Suppressor macrophage (primary cell): ENCODE results near the gene SLC22A12.
"Not testable (repeated sequence)": the region's sequence is repeated elsewhere in the genome, so short reads cannot be mapped to it uniquely, and the experiment has no call there.

Experiments used
- DNase-seq, 4 experiments: peaks; one replicate each; pipeline ENCODE4 v3.0.0-alpha.2; 2020 to 2022
- total RNA-seq, 17 experiments: gene quantifications; one replicate each; lab custom pipeline; 2026; ENCODE audit warnings: mixed read lengths in 6 of 17, inconsistent platforms in 3 of 17; lab: John Stamatoyannopoulos, UW

The SLC22A12 gene
- total RNA-seq: 0 to 2.4 (median 0) reads per million in 17 experiments

DNA sequence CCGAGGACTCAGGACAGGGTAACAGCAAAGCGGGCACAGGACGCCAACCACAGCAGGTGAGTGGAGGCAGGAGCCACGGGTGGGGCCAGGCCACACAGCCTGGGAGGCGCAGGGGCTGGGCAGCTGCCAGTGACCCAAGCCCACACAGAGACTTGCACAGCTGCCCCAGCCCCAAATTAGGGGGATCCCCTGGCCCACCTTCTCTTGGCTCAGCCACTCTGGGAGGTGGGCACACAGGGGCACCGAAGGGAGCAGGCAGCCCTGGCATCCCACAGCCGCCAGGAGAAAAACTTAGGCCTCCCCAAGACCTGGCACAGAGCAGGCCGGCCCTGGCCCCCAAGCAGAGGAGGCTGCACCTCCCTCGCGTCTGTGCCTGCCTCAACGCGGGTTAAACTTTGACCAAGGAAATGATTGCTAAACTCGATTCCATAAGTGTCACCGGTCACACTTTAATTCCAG, at the start of gene SLC22A12:
TSS of gene SLC22A12 (plus strand) at position 458 of the 459 bp plus-strand sequence. CDS start 337 bp downstream, outside the sequence.
- DNase-seq: no peak

DNA sequence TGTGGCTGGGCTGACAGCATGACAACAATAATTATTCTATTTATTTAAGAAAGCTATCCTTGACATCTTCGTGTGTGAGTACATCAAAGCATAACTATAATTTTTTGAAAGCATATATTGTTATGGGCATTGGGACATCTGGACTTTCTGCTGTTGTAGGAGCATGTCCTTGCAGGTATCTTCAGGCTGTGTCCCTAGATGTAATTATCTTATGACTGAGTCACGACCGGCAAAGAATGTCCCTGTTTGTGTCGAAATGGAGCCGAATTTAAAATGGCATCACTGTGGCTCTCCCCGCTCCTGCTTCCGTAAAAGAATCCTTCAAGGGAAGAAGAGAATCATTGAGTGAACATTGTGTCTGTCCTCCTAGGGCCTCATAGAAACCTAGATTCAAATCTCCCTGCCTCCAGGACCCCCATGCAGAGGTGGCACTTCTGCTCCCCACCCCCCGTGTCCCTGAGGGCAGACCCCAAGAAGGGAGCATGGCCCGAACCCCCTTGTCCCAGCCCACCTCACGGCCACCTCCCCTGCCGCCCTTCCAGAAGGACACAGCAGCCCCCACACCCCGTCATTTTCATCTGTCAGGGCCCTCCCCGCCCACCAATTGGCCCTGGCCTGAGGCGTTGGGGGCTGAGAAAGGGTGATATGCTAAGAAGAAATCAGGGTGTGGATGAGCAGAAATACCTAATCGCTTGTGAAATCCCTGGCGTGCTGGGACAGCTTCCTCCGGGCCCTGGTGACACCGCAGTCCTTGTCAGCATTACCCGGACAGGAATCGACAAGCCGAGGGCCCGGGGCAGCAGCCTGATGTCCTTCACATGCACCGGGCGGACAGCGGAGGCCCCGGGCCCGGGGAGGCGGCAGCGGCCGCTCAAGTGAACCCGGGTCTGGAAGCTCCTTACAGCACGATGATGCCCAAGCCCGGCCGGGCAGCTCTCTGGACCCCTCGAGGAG, 48.6 kb upstream of the SLC22A12 start:
- DNase-seq: no peak

DNA sequence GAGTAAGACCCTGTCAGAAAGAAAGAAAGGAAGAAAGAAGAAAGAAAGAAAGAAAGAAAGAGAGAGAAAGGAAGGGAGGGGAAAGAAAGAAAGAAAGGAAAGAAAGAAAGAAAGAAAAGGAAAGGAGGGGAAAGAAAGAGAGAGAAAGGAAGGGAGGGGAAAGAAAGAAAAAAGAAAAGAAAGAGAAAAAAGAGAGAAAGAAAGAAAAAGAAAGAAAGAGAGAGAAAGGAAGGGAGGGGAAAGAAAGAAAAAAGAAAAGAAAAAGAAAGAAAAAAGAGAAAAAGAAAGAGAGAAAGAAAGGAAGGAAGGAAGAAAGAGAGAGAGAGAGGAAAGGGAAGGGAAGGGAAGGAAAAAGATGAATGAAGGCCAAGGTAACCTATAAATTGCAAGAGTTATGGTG, 47.2 kb upstream of the SLC22A12 start:
- DNase-seq: no peak

DNA sequence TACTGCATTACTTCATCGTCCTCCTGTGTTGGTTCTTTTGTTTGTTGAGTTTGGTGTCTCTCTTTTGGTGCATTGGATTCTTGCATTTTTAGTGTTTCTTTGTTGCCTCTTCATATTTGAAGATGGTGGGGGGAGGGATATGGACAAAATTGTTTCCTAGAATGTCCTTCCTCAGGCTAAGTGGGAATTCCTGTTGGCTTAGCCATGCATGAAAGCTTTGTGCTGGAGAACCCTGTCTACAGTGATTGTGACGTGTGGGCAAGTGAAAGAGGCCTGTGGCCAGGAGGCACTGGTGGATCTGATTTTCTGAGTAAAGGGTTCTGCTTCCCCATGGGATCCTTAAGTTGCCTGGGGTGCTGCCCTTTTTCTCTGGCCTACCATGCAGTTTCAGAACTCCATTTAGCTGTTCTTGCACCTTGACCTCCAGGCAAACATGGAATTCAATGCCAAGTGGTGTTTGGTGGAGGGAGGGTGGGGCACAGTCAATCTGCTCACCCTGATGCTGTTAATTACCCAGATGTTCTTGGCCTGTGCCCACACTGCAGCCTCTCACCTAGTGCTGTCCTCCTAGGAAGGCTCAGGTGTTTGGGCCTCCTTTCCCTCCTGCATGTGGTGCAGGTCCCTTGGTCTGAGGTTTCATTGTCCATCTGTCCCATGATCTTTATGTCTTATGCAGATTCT, 46.3 kb upstream of the SLC22A12 start:
- DNase-seq: no peak

DNA sequence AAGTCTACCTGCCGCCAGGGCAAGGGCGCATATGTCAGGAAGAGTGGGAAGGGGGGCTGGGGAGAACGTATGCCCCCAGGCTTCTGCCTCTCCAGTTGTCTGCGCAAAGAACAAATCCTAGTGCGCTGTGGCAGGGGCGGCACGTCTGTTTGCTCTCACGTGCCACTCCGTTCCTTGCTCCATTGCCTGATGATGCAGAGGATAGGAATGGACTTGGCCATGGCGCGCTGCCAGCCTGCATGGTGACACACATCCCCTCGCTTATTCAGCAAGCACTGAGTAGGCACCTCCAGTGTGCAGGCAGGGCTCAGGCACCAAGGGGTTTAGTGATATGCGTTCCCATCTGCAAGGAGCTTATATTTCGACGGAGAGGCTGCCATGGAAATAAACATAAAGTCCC, 45.4 kb upstream of the SLC22A12 start:
- DNase-seq: no peak

DNA sequence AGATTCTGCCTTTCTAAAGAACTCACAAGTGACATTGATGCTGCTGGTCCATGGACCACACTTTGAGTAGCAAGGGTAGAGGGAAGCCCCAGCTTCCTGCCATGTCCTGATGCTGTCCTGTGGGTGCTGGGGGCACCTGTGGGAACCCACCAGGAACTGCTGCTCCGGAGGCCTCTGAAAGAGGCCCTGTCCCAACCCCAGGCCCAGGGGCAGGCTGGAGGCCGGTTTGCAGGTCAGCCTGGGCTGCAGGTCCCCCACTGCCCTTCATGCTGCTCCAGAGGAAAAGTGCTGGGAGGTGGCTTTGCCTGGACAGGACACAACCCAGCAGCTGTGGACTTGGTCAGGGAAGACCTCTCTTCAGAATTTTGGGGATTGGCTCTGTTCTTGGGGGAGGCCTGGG, 44.8 kb upstream of the SLC22A12 start:
- no peak for DNase-seq

DNA sequence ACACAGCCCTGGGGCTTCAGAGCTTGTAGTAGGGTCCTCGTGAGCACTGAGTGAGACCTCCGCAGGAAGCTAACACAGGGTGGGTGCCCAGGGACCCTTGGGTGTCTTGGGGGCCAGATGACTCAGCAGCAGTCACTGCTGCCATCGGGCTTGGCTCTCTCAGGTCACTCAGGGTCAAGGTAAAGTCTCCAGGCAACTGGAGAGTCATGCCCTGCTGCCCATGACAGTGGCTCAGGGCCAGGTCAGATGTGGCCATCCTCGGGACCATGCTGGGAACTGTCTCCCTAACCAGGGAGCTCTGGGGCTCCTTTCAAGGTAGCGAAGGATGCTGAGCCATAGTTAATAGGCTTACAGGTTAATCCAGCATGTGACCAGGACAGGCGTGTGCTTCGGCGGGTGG, 44.4 kb upstream of the SLC22A12 start:
- no peak for DNase-seq

DNA sequence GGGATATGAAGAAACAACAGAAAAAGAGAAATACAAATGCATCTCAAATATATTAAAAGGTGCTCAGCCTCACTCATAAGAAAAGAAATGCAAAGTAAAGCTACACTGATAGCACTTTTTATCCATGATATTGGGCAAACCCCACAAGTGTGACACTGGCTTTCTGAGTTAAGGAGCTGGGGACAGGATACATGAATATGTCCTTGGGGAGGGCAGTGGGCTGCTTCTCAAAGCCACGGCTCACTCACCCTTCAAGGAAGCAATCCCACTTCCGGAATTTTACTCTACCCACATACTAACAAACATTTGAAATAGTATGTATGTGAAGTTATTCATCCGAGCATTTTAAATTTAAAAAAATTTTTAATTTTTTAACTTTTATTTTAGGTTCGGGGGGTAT, 41.1 kb upstream of the SLC22A12 start:
- no peak for DNase-seq

DNA sequence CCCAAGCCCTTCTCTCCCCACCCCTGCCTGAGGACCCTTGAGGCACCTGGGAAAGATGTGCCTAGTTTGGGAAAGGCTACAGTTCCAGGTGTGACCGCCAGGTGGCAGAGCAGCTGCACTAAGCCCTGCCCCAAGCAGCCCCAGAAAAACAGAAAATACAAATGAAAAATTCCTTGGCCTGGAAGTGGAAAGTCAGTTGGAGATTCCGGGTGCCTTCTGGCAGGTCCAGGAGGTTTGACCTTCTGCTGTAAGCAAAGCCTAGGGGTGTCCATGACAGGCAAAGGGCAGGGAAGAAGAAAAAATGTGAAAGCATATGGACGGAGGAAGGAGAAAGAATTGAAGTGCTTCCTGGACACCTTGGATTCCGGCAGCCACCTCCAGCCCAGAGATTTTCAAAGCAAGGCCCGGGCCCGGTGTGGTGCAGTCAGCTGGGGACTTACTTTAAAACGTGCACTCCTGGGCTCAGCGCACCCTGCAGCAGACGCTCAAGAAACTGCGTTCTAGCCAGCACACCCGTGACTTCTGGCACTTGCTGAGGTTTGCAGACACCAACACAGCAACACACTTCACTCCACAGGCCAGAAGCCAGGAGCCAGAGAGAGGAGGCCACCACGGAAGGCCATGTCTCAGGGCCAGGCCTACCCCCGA, 37.3 kb upstream of the SLC22A12 start:
- DNase-seq: peak; percentile 53 to 83 (median 70)

DNA sequence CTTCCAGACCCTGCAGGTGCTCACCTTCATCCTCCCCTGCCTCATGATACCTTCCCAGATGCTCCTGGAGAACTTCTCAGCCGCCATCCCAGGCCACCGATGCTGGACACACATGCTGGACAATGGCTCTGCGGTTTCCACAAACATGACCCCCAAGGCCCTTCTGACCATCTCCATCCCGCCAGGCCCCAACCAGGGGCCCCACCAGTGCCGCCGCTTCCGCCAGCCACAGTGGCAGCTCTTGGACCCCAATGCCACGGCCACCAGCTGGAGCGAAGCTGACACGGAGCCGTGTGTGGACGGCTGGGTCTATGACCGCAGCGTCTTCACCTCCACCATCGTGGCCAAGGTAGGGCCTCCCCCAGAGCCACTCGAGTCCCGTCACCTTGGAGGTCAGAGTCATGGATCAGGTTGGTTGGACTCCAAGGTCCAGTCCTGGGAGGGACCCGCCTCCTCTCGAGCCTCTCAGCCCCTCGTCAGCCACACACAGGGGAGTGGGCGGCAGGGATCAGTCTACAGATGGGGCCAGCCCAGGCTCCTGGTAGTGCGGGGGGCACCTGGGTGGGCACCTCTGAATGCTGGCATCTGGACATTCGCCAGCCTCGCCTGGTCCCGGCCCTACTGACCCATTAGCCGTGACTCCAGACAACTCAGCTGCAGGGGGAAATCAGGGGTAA, 34.8 kb upstream of the SLC22A12 start:
- DNase-seq: no peak

DNA sequence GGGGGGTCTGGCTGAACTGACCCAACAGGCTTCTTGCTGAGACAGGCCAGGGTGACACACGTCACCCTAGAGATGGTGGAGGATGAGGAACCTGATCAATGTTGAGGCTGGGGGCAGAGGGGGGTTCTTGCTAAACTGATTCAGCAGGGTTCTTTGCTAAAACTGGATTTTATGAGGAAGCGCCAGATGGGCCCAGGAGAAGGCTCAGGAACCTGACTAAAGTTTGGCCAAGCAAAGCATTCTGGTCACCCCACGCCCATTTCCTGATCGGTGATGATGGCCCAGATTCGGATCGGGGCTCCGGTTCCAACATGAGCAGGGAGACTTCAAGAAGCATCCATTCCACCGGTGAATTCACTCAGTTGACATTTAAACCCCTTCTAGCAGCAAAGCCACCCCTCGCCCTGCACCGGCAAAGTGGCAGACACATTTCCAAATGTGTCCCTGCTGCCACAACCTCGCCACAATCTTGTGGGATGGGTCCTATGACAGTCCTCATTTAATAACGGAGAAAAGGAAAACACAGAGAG, 34.2 kb upstream of the SLC22A12 start:
- DNase-seq: no peak

DNA sequence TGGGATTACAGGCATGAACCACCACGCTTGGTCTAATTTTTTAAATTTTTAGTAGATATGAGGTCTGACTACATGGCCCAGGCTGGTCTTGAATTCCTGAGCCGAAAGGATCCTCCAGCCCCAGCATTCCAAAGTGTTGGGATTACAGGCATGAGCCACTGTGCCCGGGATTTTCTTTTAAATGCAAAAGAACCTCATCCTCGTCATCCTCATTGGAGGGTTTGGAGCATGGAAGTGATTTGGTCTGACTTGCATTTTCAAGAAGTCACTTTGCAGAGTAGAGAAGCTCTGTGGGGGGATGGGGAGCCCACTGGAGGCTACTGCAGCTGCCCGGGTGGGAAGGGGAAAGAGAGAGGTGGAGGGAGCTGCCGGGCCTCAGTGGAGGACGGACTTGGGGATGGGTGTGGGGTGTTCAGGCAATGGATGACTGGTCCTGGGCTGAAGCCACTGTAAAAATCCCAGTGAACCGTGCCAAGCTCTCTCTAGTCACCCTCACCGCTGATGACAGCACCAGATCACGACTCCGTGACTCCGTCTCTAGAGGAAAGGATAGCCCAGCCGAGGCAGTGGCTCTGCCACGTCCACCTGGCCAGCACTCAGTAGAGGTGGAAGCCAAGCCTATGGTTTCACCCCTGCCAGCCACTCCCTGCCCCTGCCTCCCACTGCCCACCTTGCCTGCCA, 32.8 kb upstream of the SLC22A12 start:
- no peak for DNase-seq

DNA sequence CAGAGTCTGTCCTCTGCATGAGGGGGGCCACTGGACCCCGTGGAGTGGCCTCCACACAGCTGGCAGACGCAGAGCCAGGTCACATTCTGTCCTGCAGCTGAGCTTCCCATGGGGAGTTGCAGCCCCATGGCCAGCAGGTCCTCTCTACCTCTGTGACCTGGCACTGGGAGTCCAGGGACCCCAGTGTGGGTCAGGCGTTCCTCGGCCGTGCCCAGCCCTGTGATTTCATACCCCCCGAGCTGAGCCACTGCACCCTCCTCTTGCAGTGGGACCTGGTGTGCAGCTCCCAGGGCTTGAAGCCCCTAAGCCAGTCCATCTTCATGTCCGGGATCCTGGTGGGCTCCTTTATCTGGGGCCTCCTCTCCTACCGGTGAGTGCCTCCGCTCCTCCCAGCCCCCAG, 32.2 kb upstream of the SLC22A12 start:
- DNase-seq: no peak

DNA sequence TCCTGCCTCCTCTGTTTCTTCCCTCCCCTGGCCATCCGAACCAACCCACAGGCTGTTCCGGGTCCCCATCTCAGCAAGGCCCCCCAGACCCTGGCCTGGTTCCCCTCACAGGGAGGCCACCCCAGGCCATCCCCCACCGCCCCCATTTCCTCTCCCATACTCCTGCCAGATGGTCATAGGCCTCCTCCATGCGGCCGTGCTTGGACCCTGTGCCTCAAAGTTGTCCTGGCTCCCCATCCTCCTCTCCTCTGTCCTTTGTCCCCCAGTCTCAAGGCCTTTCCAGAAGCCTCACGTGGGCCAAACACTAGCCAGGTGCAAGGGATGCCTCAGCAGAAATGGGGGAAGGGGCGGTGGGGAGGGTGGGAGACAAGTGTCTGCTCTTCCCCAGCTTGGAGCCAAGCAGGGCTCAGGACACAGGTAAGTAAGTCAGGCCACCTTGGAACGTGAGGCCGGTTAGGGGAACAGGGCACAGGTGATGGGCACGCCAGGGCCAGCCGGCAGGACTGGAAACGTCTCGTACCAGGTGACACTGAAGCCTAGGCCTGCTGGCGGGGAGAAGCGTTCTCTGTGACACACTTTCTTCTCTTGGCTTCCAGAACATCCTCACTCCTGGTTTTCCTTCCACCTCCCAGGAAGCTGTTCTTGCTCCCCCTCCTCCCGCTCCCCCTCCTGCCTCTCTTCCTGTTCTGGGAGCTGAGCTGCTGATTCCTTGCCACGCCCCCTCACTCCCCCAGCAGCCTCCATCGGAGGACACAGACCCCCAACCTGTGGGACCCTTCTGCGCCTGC, 31.5 kb upstream of the SLC22A12 start:
- no peak for DNase-seq

DNA sequence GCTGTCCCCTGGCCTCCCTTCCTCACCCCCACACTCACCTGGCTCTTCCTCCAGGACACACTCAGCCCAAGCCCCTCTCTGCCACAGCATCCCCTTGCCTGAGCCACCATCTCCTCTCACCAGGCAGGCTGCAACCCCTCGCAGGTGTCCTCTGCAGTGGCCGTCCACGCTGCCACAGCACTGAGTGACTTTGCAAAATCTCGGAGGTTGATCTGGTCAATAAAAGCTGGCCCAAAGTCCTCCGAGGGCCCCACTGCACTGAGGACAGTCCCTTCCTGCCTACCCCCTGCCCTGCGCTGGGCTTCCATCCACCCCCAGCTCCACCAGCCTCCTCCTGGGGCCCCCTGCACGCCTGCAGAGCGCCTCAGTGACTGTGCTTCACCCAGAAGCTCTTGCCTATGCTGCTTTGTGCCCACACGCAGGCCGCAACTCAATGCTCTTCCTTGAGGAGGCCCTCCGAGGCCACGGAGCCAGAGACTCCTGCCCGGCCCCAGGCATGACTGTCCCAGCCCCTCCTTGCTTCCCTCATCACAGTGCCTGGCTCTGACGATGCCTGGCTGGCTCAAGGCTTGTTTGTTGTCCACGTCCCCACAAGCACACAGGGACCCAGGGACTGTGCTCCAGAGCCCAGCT, 30.8 kb upstream of the SLC22A12 start:
- DNase-seq: no peak

DNA sequence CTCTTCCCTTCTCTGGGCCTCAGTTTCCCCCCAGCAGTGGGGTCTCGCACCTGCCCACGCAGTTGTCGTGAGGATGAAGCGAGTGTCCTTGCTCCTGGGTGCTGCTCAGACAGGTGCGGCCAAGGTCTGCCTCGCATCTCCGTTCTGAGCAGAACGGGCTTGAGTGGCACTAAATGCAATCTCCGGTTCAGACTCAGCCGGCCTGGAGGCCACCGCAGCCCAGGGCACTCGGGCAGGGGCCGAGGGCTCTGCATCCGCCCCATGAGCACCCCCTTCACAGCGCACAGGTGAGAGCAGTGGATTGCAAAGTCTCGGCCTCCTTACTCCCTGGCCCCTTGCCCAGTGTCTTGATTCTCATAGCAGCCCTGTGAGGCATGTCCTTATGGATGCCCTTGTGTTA, 30.1 kb upstream of the SLC22A12 start:
- DNase-seq: no peak

DNA sequence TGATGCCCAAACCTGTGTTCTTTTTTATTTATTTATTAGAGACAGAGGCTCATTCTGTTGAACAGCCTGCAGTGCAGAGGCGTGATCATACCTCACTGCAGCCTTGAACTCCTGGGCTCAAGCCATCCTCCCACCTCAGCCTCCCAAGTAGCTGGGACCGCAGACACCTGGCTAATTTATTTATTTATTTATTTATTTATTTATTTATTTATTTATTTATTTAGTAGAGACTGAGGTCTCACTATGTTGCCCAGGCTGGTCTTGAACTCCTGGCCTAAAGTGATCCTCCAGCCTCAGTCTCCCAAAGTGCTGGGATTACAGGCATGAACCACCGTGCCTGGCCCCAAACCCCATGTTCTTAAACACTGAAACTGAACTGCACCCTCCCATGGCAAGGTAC, 29.6 kb upstream of the SLC22A12 start:
- not testable (repeated sequence) for DNase-seq

DNA sequence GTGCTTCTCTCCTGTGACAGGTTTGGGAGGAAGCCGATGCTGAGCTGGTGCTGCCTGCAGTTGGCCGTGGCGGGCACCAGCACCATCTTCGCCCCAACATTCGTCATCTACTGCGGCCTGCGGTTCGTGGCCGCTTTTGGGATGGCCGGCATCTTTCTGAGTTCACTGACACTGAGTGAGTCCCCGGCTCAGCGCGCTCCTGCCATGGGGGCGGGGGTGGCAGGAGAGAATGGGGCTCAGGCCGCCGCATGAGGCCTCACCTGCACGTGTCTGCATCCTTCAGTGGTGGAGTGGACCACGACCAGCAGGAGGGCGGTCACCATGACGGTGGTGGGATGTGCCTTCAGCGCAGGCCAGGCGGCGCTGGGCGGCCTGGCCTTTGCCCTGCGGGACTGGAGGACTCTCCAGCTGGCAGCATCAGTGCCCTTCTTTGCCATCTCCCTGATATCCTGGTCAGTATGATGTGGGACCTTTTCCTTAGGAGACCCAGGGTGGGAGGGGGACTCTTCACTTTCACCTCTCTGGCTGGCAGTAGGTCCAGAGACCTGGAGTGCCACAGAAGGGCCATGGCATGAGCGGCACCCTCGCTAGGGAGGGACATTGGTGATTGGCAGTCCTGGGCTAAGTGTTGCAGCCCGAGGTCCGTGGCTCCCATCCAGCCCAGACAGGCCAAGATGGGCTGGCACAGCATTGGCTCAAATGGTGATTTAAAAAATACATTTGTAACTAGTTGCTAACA, 28.9 kb upstream of the SLC22A12 start:
- DNase-seq: no peak

DNA sequence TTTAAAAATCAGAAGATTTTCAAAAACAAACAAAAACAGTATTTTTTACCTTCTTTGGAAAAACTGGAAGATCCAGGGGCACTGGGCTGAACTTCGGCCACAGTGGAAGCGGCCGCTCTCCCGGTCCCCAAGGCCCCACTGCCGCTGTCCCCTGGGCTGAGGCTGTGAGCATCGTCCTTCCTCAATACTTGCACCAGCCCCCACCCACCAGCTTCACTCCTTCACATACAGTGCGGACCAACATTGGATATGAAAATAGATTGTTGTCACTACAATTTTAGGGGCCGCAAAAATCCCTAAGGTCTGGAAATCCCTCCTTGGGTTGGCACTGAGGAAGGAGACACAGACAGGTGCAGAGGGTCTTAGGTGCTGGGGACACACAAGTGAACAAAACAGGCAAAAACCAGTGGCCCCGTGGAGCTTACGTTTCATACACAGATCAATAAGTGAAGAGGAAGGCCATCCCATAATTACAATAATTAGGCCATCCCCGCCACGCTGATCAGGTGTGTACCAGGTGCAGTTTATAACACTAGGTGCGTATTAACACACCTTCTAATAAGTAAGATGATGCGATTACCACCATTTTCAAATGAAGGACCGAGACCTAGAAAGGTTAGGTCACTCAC, 28.2 kb upstream of the SLC22A12 start:
- DNase-seq: no peak
